M059J (cell line): ENCODE results near the gene ITPRIP. TPM values are rescaled to one million over a fixed set of nuclear protein-coding genes. Genes with fewer than 3 reads are reported as not detected.
A peak's percentile ranks its signal among the peaks of the same experiment; 100 is the strongest.

Experiments
- DNase-seq: peaks from one replicate; pipeline ENCODE4 v3.0.0-alpha.2; 2012; ENCODE audit warnings: low read depth
- total RNA-seq: library from RNA; depleted of rRNA; stranded (reverse); fragments of >200 nt; shearing (Covaris generic); gene quantifications from 2 replicates; pipeline ENCODE4 v1.2.3, GENCODE V29; 2014; rRNA removed

Gene ITPRIP
- total RNA-seq, result 6.0 and 9.7 TPM in 2 replicates

- peak; percentile 84 for DNase-seq
These were observed at the start of gene ITPRIP for GRCh38 chr10:104337985-104338735. Gene ITPRIP (minus strand): TSS chr10:104338465. CDS start chr10:104316051, 22,414 bp downstream.

GRCh38 chr10:104387130-104387888 lies 49.0 kb upstream of the ITPRIP start:
- DNase-seq, result no peak

DNA sequence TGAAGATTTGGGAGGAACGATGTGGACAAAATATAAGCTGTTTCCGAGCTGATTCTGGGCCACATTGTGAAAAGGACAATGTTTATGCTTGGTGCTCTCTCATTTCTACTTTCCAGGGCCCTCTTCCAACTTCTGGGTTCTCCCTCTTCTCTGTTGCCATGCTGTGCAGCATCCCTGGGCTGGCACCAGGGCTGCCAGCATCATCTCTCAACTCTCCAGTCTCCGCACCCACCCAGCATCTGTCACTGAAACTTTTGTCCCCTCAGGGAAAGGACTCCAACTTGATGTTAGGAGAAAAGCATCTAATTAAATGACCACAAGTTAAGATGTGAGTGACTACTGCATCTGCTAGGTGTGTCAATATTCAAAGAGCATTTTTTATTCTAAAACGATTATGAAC lies 42.1 kb upstream of the ITPRIP start:
- DNase-seq, result no peak

GRCh38 chr10:104376784-104377300 lies 38.6 kb upstream of the ITPRIP start:
- no peak for DNase-seq

DNA sequence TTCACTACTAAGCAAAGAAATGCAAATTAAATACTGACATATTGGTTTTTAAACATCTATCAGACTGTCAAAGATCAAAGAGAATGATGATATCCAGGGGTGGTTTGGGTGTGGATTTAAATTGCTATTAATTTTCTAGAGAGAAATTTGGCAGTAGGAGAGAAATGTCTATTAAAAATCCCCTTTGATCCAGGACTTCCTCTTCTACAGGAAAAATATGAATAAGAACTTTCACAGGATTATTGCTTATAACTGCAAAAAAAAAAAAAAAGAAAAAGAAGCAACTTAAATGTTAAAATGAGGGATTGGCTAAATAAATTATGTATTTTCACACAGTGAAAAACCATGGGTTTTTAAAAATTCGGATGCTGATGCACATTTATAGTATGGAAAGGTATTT lies 36.3 kb upstream of the ITPRIP start:
- no peak for DNase-seq

GRCh38 chr10:104371753-104372152 lies 33.5 kb upstream of the ITPRIP start:
- DNase-seq, result no peak

- DNase-seq, result no peak
These were observed 30.1 kb upstream of the ITPRIP start for GRCh38 chr10:104368381-104368780.

GRCh38 chr10:104367904-104368303 lies 29.6 kb upstream of the ITPRIP start:
- no peak for DNase-seq

DNA sequence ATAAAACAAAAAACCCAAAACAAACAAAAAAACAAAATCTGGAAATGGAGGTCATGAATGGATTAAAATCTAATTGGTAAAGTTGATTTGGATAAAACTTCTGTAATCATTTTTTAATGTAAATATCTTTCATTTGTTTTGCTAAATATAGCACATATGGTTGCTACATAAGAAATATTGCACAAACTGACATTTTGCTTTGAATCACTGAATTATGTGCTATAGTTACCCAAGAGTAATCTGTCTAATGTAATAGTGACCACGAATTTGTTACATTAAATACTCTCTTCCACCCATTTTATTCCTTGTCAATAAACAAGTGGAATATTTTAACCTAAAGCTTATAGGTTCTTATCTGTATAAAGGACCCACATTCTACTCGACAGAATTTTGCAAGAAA lies 21.5 kb upstream of the ITPRIP start:
- DNase-seq, result no peak

- peak; percentile 92 for DNase-seq
These were observed 15.2 kb upstream of the ITPRIP start, which contains the start of gene CFAP58 for GRCh38 chr10:104353325-104354048. Gene CFAP58 (plus strand): TSS chr10:104353833. CDS start chr10:104353898, 65 bp downstream.

DNA sequence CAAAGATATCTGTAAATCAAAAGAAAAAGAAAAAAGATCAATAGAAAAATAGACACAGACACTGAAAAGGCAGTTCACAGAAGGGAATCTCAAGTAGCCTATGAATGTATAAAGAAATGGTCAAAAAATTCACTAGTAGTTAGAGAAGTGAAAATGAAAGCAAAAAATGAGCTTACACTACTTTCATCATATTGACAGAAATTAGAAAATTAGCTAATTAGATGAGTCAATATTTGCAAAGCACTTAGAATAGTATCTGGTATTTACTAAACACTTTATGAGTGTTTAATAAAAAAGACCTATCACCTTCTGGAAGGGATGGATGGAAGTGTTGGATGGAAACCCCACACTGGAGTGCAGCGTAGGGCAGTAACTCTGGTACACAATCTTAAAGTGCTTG lies 13.7 kb upstream of the ITPRIP start:
- DNase-seq, result no peak

DNA sequence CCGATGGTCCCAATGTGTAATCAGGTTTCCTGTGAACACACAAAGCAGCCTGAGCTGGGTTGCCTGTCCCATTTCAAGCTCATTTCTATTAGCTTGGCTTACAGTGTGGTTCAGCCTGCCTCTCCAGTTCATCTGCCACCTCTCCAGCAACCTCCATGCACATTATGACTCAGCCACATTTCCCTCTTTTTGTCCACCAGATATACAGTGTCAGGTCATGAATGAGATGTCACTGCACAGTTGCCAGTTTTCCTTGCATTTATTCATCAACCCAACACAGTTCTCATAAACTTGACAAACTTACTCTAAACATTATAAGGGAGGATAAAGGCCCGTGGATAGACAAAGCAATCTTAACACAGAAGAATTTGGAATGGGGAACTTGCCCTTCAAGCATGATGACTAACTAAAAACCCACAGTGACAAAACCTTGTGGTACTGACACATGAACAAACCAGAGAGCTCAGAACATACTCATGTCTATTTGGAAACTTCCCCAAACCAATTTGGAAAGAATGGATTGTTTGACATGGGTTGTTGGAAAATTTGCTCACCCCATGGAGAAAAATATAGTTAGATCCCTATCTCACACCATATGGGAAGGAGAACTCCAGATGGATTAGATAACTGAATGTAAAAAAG lies 12.9 kb upstream of the ITPRIP start:
- DNase-seq, result peak; percentile 82

- DNase-seq, result peak; percentile 74
These were observed 11.9 kb upstream of the ITPRIP start for GRCh38 chr10:104350127-104350635.

DNA sequence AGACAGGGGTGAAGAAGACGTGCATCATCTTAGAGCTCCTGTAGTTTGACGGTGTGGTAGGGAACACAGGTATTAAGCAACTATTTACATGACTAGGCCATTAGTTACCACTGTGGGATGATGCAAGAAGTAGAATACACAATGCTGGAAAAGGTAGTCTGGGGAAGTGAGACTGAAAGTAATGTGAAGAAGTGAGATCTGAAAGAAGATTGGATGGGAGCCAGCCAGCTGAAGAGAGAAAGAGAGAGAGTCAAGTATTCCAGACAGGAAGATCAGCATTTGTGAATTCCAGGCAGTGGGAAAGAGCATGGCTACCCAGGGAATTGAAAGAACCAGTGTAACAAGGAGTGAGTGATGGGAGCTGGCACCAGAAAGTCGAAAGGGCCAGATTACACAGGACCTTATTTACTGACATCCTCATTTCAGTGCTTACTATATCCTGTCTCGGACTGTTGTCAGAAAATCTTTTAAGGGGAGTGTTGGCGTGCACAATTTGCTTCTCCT lies 11.4 kb upstream of the ITPRIP start:
- peak; percentile 68 for DNase-seq

DNA sequence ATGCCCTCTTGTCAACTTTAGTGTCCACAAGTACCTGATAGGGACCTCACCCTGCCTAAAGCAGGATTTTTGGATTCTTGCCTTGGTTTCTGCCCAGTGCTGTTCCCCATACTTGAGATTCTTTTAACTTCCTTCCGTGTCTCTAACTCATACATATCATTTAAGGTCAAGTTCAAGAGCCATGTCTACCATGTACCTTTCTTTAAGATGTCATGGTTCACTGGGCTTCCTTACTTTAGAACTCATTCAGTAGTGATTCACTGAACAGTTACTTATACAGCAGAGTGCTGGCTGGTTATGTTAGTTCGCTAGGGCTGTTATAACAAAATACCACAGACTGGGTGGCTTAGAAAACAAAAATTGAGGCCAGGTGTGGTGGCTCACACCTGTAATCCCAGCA lies 10.3 kb upstream of the ITPRIP start:
- no peak for DNase-seq

GRCh38 chr10:104347295-104348045 lies 9.2 kb upstream of the ITPRIP start:
- no peak for DNase-seq

GRCh38 chr10:104345941-104346340 lies 7.7 kb upstream of the ITPRIP start:
- DNase-seq, result no peak

GRCh38 chr10:104345515-104345914 lies 7.2 kb upstream of the ITPRIP start:
- DNase-seq, result no peak

- no peak for DNase-seq
These were observed 6.0 kb upstream of the ITPRIP start for GRCh38 chr10:104344219-104344618.

DNA sequence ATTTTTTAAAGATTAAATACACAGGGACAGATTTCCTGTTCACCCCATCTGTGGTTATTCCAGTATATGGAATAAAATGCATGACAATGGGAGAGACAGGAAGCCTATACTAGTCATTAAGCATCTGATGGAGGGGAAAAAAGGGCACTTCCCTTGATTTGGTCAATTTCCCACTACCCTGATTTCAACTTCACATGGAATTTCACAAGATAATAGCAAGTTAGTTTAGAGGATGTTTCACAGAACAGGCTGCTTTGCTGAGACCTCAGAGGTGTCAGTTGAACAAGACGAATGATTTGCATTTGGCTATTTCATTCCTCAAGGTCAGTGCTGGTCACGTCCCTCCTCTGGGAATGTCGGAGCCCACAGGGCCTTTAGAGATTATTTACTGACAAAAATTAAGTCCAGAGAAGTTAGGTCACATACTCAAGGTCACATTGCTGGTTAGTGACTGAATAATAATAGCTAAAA lies 4.7 kb upstream of the ITPRIP start:
- DNase-seq, result peak; percentile 39
